Stimulated activated CD4-positive, alpha-beta T cell treated with anti-CD3 and anti-CD28 coated beads, Interleukin-2, amount 100 ng/mL, for 4 hours (primary cell): ENCODE data around the gene LRRC8B.

Source experiments
- DNase-seq: peaks from one replicate; pipeline ENCODE4 v3.0.0-alpha.2; 2020; ENCODE audit warnings: low read depth

Gene LRRC8B

DNA sequence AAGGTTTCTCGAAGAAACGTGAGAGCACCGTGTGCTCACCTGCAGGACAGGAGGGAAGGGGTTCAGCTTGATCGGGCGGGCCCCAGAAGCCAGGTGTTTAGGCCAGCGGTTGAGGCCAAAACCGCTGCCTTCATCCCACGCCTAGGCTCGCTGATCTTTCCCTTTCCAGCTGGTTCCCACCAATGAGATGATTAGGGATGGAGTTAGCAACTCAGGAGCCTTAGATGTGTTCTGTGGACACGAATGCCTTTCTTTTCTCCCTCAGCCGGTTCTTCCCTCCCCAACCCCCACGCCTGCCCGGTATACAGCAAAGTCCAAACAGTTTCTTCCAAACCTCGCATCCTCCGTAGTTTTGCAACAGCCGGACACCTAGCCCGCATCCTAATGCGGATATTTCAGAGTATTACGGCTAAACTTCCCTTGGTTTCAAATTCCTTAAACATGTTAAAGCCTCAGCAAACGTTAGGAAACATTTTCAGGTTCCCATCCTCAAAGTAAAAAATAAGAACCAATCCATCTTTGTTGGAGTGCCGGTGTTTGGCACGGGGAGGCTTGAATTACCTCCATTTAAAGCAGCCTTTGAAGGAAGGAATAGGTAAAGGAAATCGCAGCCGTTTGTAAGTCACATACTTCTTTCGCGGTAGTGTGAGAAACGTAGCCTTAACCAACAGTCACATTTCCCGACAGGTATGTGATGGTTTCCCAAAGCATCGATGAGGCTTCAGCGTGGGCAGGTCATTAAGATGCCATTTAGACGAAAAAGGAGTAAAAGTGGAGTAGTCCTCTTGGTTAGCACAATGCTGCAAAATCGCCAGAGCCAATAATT, 109.4 kb downstream of the LRRC8B start:
- DNase-seq, result peak; percentile 52

DNA sequence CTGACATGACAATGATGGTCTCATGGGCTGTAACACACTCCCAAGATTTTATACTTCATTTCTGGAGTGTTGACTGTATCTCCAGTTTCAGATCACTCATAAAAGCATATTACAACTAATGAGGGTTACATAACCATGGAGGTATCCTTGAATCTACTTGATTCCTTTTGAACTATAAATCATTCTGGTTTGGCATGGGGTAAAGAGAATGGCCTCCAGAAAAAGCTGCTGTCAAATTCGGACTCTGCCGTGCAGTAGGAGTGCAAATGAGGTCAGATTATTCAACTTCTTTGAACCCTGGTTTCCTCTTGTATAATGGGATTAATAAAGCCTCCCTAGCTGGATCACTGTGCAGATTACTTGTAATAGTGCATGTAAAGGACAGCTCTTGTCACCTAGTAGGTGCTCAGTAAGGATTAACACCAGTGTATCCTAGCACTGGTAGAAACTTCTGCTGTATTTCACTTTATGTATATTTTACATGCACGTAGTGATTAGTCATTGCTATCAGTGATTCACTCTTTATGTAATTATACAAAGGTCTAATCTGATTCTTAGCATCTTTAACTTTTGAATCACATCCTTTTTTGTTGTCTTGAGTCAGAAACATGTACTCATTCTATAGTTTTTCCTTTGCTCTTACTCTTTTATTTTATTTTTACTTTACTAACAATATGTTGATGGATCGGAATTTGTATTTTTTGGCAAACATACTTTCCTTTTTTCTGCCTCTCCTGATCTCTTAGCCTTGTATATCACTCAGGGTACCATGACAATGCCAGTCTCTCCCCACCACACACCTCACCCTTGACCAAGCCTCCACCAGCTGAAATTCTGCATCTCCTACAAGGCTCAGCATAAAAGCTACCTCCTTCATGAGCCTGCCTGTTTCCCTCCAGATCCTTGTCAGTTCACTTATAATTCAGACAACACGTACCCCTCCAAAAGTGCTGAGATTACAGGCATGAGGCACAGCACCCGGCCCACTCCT, 111.5 kb downstream of the LRRC8B start:
- DNase-seq, result no peak

- DNase-seq, result no peak
Observed at GRCh38 chr1:89637496-89637895, 112.9 kb downstream of the LRRC8B start.

- DNase-seq, result no peak
Observed at GRCh38 chr1:89640440-89640839, 115.8 kb downstream of the LRRC8B start.

DNA sequence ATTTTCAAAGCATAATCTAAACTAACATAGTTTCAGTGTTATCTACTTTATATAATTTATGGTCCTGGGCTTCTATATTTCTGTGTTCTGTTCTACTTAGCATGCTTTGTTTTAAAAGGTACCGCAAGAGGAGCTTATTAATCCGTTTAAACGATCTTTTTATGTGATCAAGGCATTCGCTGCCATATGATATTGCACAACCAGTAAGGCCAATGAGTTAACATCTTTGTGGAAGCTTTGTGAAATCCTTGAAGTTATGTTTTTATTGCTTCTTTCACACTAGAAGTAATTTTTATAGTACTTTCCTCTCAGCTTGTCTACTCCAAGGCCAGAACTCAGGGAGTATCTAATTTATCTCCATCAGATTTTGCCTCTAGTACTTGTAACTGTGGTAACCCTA, 117.2 kb downstream of the LRRC8B start:
- DNase-seq, result no peak

DNA sequence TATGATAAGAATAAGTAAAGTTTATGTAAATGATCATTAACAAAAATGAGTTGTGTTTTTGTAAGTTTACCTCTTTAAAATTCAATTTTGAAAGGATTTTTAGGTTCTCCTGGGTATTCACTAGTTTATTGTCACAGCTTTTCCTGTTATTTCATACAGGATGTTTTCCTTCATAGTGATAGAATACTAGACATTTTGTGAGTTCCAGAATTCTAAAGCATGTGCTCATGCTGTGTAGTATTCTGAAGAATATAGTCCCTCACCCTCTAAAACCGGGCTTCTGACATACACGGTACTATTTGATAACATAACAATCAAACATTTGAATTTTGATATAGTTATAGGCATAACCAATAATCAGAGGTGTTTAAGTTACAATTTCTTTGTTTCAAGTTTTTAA, 118.9 kb downstream of the LRRC8B start:
- DNase-seq, result no peak

DNA sequence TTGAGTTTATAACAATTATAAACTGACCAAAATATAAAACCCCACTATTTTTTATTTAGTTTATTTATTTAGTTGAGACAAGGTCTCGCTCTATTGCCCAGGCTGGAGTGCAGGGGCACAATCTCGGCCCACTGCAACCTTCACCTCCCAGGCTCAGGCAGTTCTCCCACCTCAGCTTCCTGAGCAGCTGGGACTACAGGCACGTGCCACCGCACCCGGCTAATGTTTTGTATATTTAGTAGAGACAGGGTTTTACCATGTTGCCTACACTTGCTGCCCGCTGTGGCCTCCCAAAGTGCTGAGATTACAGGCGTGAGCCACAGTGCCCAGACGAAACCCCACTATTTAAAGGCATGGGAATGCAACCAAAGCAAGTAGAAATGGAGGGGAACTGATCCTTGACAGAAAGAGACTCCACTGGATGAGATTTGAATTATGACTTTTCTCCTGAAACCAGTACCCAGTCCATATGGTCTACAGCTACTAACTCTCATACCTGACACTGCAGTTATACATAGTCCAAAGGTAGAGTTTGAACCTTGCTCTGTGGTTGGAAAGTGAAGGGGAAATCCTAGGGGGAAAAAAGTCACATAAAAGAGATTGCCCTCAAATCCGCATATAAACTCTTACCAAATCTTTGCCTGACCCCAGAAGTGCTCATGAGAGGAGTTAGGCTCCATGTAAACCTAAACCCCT, 119.6 kb downstream of the LRRC8B start:
- no peak for DNase-seq

GRCh38 chr1:89646259-89646658, 121.6 kb downstream of the LRRC8B start:
- no peak for DNase-seq
